Transverse colon (tissue), 3 donors: ENCODE results near the gene ABHD11.

Experiments used
- CTCF ChIP-seq, 5 experiments: fragments of 200-600 bp in 3 of 5; fragments of 450-650 bp in 2 of 5; sonication (generic) in 3 of 5; IDR thresholded peaks; 1 replicate in 2 of 5; 2 replicates in 3 of 5; pipeline ENCODE4 v1.5.1; 2016 to 2017; ENCODE audit warnings: antibody characterized with exemption in 5 of 5, inconsistent platforms in 3 of 5, mild to moderate bottlenecking in 2 of 5, moderate library complexity in 1 of 5
- EP300 ChIP-seq: sonication (generic); formaldehyde crosslinking; IDR thresholded peaks from one replicate; pipeline ENCODE4 v1.6.1; 2017; ENCODE audit warnings: antibody characterized with exemption, low read depth

GRCh38 chr7:73761854-73762658 is 23.5 kb upstream of the ABHD11 start:
- TF ChIP-seq CTCF (IDR thresholded peaks at IDR 0.05) = no peak
- no peak for TF ChIP-seq EP300
